SK-N-SH treated with all-trans-retinoic acid at 6 μM for 48 hours (cell line): ENCODE measurements around the gene ENOPH1.
"Not testable (repeated sequence)": the region's sequence is repeated elsewhere in the genome, so short reads cannot be mapped to it uniquely, and the experiment has no call there.

Experiments
- ATAC-seq: fragments of 200-7000 bp; cut with Tn5 transposase; 3 replicates; pipeline ENCODE4 v1.9.1; 2020; ENCODE audit warnings: mild to moderate bottlenecking, moderate library complexity
- BACH2 ChIP-seq: fragments of 250-450 bp; sonication (Bioruptor Pico); IDR thresholded peaks from 2 replicates; pipeline ENCODE4 v1.9.0; 2021; ENCODE audit warnings: mild to moderate bottlenecking, borderline replicate concordance
- CSDC2 ChIP-seq: fragments of 250-450 bp; sonication (Bioruptor Pico); IDR thresholded peaks from 2 replicates; pipeline ENCODE4 v1.5.0; 2020; ENCODE audit warnings: mild to moderate bottlenecking, moderate library complexity
- ESRRG ChIP-seq: fragments of 250-450 bp; sonication (Bioruptor Pico); IDR thresholded peaks from 2 replicates; pipeline ENCODE4 v1.6.1; 2021; ENCODE audit warnings: mild to moderate bottlenecking
- GLIS3 ChIP-seq: fragments of 250-450 bp; sonication (Bioruptor Pico); IDR thresholded peaks from 2 replicates; pipeline ENCODE4 v1.5.0; 2020; ENCODE audit warnings: mild to moderate bottlenecking, moderate library complexity
- OSR1 ChIP-seq: fragments of 250-450 bp; sonication (Bioruptor Pico); IDR thresholded peaks from 2 replicates; pipeline ENCODE4 v1.8.0; 2022; ENCODE audit warnings: moderate library complexity, mild to moderate bottlenecking, inconsistent platforms
- POU6F1 ChIP-seq: fragments of 250-450 bp; sonication (Bioruptor Pico); IDR thresholded peaks from 2 replicates; pipeline ENCODE4 v1.8.0; 2021; ENCODE audit warnings: low read depth, mild to moderate bottlenecking, moderate library complexity, borderline replicate concordance
- PPARA ChIP-seq: fragments of 250-450 bp; sonication (Bioruptor Pico); IDR thresholded peaks from 2 replicates; pipeline ENCODE4 v1.5.0; 2020; ENCODE audit warnings: mild to moderate bottlenecking, borderline replicate concordance
- RARB ChIP-seq: fragments of 250-450 bp; sonication (Bioruptor Pico); IDR thresholded peaks from 2 replicates; pipeline ENCODE4 v1.8.0; 2021; ENCODE audit warnings: mild to moderate bottlenecking, moderate library complexity
- SNAI2 ChIP-seq: fragments of 250-450 bp; sonication (Bioruptor Pico); IDR thresholded peaks from 2 replicates; pipeline ENCODE4 v1.5.0; 2020; ENCODE audit warnings: mild to moderate bottlenecking, moderate library complexity
- ZC3H10 ChIP-seq: fragments of 250-450 bp; sonication (Bioruptor Pico); IDR thresholded peaks from 2 replicates; pipeline ENCODE4 v1.5.1; 2021; ENCODE audit warnings: mild to moderate bottlenecking, moderate library complexity
- ZFP3 ChIP-seq: fragments of 250-450 bp; sonication (Bioruptor Pico); IDR thresholded peaks from 2 replicates; pipeline ENCODE4 v1.5.0; 2020; ENCODE audit warnings: mild to moderate bottlenecking, moderate library complexity
- ZFP30 ChIP-seq: fragments of 450-650 bp; formaldehyde crosslinking; IDR thresholded peaks from 2 replicates; pipeline ENCODE4 v1.5.0; 2022; ENCODE audit warnings: mild to moderate bottlenecking, moderate library complexity
- ZNF565 ChIP-seq: fragments of 450-650 bp; formaldehyde crosslinking; conservative IDR thresholded peaks from 2 replicates; pipeline ENCODE4 v1.5.0; 2020; ENCODE audit warnings: low read depth, mild to moderate bottlenecking, moderate library complexity
- ZNF8 ChIP-seq: fragments of 450-650 bp; formaldehyde crosslinking; IDR thresholded peaks from 2 replicates; pipeline ENCODE4 v1.5.0; 2020; ENCODE audit warnings: mild to moderate bottlenecking, moderate library complexity
- TF ChIP-seq, protein P1 (sequence below): fragments of 250-450 bp; sonication (Bioruptor Pico); IDR thresholded peaks from 2 replicates; pipeline ENCODE4 v1.5.1; 2021; ENCODE audit warnings: mild to moderate bottlenecking, moderate library complexity
- TF ChIP-seq, protein P2 (sequence below): fragments of 250-450 bp; sonication (Bioruptor Pico); IDR thresholded peaks from 2 replicates; pipeline ENCODE4 v1.5.0; 2020; ENCODE audit warnings: mild to moderate bottlenecking, moderate library complexity
- TF ChIP-seq, protein P3 (sequence below): fragments of 250-450 bp; sonication (Bioruptor Pico); IDR thresholded peaks from 2 replicates; pipeline ENCODE4 v1.8.0; 2020; ENCODE audit warnings: mild to moderate bottlenecking, moderate library complexity, borderline replicate concordance

ENOPH1 gene

GRCh38 chr4:82467471-82467870, 37.1 kb downstream of the ENOPH1 start:
- no peak for TF ChIP-seq OSR1
- TF ChIP-seq ESRRG: no peak
- TF ChIP-seq, protein P1, sequence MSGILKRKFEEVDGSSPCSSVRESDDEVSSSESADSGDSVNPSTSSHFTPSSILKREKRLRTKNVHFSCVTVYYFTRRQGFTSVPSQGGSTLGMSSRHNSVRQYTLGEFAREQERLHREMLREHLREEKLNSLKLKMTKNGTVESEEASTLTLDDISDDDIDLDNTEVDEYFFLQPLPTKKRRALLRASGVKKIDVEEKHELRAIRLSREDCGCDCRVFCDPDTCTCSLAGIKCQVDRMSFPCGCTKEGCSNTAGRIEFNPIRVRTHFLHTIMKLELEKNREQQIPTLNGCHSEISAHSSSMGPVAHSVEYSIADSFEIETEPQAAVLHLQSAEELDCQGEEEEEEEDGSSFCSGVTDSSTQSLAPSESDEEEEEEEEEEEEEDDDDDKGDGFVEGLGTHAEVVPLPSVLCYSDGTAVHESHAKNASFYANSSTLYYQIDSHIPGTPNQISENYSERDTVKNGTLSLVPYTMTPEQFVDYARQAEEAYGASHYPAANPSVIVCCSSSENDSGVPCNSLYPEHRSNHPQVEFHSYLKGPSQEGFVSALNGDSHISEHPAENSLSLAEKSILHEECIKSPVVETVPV: no peak
- TF ChIP-seq, protein P2, sequence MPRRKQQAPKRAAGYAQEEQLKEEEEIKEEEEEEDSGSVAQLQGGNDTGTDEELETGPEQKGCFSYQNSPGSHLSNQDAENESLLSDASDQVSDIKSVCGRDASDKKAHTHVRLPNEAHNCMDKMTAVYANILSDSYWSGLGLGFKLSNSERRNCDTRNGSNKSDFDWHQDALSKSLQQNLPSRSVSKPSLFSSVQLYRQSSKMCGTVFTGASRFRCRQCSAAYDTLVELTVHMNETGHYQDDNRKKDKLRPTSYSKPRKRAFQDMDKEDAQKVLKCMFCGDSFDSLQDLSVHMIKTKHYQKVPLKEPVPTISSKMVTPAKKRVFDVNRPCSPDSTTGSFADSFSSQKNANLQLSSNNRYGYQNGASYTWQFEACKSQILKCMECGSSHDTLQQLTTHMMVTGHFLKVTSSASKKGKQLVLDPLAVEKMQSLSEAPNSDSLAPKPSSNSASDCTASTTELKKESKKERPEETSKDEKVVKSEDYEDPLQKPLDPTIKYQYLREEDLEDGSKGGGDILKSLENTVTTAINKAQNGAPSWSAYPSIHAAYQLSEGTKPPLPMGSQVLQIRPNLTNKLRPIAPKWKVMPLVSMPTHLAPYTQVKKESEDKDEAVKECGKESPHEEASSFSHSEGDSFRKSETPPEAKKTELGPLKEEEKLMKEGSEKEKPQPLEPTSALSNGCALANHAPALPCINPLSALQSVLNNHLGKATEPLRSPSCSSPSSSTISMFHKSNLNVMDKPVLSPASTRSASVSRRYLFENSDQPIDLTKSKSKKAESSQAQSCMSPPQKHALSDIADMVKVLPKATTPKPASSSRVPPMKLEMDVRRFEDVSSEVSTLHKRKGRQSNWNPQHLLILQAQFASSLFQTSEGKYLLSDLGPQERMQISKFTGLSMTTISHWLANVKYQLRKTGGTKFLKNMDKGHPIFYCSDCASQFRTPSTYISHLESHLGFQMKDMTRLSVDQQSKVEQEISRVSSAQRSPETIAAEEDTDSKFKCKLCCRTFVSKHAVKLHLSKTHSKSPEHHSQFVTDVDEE (CRISPR knock-in tag): no peak
- TF ChIP-seq, all 23 proteins: peak for 0
- ATAC-seq: no peak

GRCh38 chr4:82469791-82470345, 39.5 kb downstream of the ENOPH1 start:
- no peak for TF ChIP-seq SNAI2 (CRISPR knock-in tag)

GRCh38 chr4:82473080-82473479, 42.7 kb downstream of the ENOPH1 start:
- ATAC-seq: not testable (repeated sequence)

More at GRCh38 chr4:82469791-82470345, 39.5 kb downstream of the ENOPH1 start:
- peak; percentile 49 for ATAC-seq

DNA sequence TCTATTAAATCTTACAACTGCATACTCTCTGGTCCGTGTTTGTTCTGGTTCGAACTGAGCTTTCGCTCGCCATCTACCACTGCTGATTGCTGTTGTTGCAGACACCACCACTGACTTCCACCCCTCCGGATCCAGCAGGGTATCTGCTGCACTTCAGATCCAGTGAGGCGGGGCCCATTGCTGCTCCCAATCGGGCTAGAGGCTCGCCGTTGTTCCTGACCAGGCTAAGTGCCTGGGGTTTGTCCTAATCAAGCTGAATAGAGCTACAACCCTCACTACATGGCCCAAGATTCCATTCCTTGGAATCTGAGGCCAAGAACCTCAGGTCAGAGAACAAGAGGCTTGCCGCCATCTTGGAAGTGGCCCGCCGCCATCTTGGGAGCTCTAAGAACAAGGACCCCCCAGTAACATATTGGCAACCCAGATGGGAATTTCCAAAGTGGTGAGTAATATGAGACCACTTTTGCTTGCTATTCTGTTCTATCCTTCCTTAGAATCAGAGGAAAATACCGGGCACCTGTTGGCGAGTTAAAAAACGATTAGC, 43.3 kb downstream of the ENOPH1 start:
- TF ChIP-seq ZNF8 (CRISPR knock-in tag): no peak
- no peak for TF ChIP-seq ZNF565 (CRISPR knock-in tag)
- no peak for TF ChIP-seq BACH2
- ATAC-seq: no peak

- ATAC-seq: not testable (repeated sequence)
These were observed 45.5 kb downstream of the ENOPH1 start for GRCh38 chr4:82475931-82476330.

GRCh38 chr4:82477469-82477868, 47.1 kb downstream of the ENOPH1 start:
- ATAC-seq: not testable (repeated sequence)

- TF ChIP-seq OSR1 (no peak), POU6F1 (no peak), ZC3H10 (CRISPR knock-in tag) (no peak), ZFP30 (CRISPR knock-in tag) (no peak), BACH2 (no peak), RARB (CRISPR knock-in tag) (no peak), PPARA (CRISPR knock-in tag) (no peak), ESRRG (no peak), CSDC2 (no peak), ZFP3 (CRISPR knock-in tag) (no peak), GLIS3 (CRISPR knock-in tag) (no peak)
- TF ChIP-seq, protein P1: no peak
- TF ChIP-seq, protein P3, sequence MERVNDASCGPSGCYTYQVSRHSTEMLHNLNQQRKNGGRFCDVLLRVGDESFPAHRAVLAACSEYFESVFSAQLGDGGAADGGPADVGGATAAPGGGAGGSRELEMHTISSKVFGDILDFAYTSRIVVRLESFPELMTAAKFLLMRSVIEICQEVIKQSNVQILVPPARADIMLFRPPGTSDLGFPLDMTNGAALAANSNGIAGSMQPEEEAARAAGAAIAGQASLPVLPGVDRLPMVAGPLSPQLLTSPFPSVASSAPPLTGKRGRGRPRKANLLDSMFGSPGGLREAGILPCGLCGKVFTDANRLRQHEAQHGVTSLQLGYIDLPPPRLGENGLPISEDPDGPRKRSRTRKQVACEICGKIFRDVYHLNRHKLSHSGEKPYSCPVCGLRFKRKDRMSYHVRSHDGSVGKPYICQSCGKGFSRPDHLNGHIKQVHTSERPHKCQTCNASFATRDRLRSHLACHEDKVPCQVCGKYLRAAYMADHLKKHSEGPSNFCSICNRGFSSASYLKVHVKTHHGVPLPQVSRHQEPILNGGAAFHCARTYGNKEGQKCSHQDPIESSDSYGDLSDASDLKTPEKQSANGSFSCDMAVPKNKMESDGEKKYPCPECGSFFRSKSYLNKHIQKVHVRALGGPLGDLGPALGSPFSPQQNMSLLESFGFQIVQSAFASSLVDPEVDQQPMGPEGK (CRISPR knock-in tag): no peak
- no peak for ATAC-seq
These were observed 49.2 kb downstream of the ENOPH1 start for GRCh38 chr4:82479562-82479961.
